Activated CD4-positive, alpha-beta T cell treated with anti-CD3 and anti-CD28 coated beads, Interleukin-2, amount 50 U/mL, for 24 hours (primary cell): ENCODE data around the gene SFT2D2.

Experiments used
- DNase-seq, 2 donors: peaks; one replicate each; pipeline ENCODE4 v3.0.0-alpha.2; 2020; ENCODE audit warnings: low read depth in 1 of 2, low spot score in 1 of 2

Gene SFT2D2

DNA sequence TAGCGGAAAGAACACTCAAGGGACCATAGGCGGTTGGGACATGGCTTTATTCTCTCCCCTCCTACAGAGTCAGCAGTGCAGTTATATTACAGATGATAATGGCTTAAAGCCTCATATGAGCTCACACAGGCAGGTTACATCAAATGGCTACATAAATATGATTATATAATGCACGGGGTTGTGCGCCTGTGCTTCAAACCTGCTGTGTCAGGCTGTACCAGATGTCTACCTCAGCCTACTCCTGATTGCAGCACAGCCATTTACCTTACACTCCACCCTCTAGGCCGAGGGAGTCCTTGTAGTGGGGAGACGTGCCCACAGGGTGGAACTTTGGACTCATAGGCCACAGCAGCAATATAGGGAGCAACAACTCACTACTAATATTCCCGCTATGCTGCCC lies 38.5 kb downstream of the SFT2D2 start:
- DNase-seq = no peak

DNA sequence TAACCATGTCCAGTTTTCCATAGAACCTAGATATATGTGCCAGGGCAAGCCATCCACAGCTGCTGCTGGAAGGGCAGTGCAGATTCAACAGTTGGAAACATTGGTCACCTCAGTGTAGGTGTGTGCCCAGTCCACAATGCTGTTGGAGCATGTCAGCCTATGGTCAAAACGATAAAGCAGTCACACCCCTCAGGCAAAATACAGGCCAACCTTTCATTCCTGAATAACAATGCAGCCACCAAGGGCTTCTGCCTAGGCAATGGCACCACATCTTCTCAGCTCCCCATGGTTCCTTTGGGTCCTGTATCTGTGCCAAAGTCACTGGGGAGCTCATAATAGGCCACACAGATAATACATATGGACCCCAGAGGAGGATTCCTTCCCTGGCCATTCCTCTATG lies 39.8 kb downstream of the SFT2D2 start:
- DNase-seq = no peak

DNA sequence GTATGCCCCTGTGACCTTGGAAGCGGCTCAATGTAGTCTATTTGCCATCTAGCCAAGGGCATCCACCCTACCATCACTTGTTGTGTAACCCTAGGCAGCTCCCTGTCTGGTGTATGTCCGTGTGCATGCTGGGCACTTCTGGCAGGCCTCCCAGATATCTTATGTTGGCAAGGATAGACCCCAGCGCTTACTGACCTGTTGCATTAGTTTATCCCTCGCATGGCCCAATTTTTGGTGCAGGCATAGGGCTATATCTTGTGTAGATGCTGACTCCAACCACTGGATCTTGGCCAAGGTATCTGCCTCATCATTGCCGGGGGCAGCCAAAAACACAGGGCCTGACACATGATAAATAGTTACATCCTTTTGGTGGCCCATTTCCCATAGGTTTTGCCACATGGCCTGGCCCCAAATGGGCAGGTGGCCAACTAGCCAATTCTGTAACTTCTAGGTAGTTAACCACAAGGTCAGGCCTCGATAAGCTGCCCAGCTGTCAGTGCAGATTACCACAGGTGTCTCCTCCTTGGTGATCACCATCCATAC lies 40.9 kb downstream of the SFT2D2 start:
- DNase-seq = no peak

DNA sequence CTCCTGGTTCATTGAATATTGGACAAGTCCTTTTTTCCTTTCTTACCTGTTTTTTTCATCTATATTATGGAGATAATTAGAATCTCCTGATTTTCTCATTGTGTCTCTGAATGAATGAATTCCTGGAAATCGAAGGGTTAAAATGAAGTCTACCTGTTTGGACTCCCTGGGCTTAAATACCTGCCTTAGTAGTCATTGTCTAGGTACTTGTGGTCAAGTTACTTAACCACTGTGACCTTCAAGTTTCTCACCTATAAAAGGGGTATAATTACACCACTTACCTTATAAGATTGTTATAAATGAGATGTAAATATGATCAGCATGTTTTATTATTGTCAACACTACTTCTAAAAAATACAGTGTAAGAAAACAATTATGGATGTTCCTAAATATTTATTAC lies 45.8 kb downstream of the SFT2D2 start:
- DNase-seq = no peak

DNA sequence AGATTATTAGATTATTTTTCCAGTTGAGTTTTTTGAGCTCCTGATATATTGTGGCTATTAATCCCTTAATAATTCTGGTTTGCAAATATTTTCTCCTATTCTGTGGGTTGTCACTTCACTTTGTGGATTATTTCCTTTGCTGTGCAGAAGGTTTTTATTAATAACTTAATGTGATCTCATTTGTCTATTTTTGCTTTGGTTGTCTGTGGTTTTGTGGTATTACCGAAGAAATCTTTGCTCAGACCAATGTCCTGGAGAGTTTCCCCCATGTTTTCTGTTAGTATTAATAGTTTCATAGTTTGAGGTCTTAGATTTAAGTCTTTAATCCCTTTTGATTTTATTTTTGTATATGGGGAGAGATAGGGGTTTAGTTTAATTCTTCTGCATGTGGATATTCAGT lies 47.8 kb downstream of the SFT2D2 start:
- no peak for DNase-seq

DNA sequence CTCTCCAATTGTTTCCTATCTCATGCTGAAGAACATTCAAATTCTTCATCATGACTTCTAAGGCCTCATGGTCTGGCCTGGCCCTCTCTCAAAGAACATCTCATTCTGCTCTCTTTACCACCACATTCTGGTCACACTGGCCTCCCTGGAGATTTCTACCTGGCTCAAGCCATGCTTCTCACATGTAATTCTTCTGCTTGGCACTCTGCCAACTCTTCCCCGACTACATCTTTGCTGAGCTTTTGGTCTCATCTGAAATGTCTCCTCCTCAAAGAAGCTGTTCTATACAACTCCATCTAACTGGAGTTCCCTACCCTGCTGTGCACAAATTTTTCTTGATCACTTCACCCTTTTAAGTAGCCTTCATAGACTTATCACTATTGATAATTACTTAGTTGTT lies 53.4 kb downstream of the SFT2D2 start:
- DNase-seq = no peak

DNA sequence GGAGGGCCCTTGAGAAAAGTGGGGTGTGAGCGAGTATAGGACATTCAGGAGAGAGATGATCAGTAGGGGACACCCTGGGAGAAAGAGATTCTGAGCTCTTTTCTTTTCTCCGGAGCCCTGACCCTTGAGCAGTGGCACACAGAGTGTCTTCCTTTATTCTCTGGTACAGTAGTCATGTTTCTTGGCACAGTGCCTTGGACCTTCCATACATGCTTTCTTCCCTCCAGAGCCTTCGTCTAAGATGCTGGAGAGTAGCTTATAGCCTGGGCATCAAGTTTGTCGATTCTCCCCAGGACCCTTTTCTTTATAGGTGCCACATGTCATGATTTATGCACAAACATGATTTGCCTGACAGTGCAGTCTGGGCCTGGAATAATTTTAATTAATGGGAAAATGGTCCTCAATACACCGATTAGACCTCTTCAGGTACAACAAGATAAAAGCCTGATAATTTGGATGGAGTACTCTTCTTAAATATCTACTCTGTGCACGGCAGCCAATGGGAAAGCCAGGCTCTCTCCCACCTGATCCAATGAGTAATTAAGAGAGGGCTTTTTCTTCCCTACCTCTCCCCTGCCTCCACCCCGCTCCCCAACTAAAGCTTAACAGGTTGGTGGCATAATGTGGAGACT lies 54.6 kb downstream of the SFT2D2 start, which contains the start of gene TBX19:
TSS of gene TBX19 (plus strand) at position 582 of the 632 bp plus-strand sequence. CDS start 214 bp downstream, outside the sequence.
- no peak for DNase-seq

DNA sequence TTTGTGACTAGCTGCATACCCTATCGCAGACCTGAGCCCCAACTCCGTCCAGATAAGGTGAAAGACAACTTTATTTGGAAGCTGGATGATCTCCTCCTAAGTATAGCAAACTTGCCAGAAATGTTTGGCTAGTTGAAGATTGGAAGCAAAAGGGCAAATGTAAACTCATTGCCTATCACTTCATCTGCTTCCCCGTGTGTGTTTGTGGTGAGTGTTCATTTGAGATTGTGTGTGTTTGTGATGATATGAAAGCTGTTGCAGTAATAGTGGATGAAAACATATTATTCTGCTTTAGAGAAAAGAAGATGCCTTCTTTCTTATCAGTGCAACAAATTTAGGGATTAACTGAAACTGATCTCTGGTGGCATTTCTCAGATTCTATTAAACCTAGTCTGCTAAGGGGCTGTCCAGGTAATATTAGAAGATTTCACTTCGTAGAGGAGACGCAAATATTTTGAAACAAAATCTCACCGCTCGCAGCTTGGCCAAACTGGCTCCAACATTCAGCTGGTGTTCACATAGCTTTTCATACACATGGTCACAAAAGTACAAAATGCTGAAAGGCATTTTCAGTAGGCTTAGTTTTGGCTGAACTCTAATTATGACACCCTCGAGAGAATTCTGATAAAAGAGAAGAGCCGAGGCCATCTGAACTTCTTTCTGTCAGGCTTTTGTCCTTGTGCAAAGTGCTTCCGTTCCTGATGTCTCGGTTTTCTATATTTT lies 56.0 kb downstream of the SFT2D2 start:
- no peak for DNase-seq

DNA sequence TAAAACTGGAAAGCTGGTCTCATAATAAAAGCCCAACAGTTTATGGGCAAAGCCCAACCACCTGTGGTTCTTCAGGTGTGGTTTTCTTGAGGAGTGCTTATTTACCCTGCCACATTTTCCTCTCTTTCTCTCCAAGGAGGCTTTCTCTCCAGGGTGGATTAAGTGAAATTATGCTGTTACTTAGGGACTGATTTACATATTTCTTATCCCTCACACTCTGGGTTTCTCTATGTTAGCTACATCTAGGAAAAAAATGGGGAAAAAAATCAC lies 59.7 kb downstream of the SFT2D2 start:
- no peak for DNase-seq

DNA sequence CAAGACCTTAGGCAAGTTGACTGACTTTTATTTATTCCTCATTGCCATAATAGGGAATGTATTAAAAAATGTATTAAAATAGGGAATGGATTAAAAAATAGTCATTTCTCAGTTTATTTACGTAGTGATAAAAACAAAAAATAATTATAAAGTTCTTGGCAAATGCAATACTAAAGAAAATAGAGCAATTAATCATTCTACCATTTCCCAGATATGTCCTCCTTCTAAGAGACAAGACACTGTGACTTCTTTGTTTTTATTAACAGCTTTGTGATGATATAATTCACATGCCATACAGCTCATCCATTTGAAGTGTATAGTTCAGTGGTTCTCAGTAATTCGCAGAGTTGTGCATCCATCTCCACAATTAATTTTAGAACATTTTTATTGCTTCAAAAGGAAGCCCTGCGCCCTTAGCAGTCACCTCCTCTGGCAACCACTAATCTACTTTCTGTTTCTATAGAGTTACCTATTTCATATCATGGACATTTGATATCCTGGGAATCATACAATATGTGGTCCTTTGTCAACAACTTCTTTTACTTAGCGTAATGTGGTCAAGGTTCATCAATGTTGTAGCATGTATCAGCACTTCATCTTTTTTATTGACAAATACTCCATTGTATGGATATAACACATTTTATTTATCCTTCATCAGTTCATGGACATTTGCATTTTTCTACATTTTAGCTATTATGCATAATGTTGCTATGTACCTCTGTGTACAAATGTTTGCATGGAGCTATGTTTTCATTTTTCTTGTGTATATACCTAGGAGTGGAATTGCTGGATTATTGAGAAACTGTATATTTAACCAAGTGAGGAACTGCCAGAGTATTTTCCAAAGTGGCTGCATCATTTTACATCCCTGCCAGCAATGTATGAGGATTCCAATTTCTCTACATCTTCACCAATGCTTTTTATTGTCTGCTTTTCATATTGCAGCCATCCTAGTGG lies 60.4 kb downstream of the SFT2D2 start:
- DNase-seq = no peak

DNA sequence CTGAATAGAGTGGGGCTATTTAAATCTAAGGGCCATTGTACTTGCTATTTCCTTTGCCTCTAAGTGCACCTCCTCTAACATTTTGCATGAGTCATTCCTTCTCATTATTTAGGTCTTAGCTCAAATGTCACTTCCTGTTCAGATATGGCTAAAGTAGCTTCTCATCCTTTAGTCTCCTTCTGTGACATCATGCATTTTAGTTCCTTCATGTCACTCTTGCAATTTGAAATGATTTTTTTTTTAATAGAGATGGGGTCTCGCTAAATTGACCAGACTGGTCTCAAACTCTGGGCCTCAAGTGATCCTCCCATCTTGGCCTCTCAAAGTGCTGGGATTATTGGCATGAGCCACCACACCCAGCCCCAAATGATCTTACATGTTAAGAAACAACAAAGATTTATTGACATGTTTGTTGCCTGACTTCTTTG lies 61.4 kb downstream of the SFT2D2 start:
- no peak for DNase-seq

DNA sequence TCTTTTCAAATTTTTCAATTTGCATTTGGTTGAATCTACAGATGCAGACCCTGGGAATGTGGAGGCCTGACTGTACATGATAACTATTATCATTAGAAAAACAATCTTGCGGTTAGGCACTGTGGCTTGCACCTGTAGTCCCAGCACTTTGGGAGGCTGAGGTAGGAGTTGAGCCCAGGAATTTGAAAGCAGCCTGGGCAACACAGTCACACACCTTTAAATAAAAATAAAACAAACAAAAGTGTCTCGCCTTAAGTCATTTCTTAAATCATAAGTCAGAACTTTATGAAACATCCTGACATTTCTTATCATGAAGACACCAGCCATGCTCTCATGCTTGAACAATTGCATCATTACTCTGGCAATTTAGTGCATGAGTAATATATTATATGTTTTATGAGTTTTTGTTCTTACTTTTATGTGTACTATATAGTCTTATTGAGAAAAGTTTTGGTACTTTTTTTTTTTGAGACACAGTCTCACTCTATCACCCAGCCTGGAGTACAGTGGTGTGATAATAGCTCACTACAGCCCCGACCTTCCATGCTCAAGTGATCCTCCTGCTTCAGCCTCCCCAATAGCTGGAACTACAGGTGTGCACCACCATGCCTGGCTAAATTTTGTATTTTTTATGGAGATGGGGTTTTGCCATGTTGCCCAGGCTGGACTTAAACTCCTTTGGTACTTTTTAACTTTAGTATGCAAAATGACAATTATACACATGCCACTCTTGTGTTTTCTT lies 62.7 kb downstream of the SFT2D2 start:
- no peak for DNase-seq

DNA sequence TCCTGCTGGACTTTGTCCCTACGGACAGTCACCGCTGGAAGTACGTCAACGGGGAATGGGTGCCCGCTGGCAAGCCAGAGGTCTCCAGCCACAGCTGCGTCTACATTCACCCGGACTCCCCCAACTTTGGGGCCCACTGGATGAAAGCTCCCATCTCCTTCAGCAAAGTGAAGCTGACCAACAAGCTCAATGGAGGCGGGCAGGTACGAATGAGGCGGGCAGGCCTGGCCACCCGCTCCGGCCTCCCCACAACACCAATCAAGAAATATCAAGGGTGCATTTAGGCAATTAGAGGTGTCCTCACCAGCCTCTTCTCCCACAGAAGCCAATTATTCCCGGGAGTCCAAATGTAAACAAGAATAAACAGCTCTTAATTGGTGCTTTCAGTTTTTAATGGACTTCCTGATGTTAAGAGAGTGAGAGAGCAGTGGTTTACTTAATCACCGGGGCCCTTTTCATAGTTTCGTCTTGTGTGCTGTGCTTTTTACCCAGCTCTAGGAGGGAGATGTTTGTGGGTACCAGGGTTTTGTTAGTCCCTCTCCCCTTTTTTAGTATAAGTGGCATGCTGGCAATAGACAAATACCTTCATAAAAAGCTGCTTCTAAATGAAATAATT lies 65.5 kb downstream of the SFT2D2 start:
- no peak for DNase-seq

DNA sequence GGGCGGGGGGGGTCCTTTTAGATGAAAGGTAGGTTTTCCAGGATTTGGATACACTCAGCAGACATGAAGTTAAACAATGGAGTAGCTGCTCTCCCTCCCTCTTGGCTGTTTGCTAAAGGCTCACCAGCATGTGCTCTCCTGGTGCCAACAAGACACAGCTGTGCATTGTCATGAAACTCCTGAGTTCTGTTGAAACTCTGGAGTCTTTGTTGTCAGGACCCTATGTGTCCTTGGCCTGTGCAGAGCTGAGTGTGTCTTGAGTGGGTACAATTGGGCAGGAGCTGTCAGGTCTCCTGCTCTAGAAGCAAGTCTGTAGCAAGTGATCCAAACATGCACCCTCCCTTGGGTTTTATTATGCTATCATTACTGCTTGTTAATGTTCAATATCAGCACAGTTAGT lies 67.6 kb downstream of the SFT2D2 start:
- no peak for DNase-seq

DNA sequence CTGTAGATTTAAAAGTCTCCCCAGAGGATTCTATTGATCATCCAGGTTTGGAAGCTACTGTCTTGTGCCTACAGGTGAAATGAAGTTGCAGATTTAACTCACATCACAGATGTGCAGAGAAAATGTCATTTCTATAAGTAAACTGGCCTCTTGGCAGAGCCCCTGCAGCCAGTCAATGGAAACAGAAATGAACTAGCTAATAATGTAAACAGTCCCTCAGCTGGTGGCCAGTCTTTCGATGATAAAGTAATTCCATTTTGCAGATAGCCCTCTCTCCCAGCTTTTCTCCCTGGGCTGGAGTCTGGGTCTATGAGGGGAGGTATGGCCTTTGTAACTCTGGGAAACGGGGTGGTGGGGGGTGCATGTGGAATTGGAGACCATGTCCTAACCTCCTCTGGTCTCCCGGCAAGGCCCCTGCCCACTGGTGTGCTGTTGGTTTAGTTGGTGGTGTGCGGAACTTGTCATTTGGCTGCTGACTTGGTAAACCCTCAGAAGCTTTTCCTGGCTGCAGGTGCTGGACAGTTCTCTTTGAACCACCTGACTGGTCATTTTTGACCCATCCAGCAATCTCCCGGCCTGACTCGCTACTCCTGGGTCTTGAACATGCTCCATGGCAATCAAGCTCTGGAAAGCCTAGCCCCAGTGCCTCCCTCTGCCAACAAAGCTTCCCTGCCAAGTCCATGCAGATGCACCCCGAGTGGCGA lies 69.8 kb downstream of the SFT2D2 start:
- DNase-seq = no peak

DNA sequence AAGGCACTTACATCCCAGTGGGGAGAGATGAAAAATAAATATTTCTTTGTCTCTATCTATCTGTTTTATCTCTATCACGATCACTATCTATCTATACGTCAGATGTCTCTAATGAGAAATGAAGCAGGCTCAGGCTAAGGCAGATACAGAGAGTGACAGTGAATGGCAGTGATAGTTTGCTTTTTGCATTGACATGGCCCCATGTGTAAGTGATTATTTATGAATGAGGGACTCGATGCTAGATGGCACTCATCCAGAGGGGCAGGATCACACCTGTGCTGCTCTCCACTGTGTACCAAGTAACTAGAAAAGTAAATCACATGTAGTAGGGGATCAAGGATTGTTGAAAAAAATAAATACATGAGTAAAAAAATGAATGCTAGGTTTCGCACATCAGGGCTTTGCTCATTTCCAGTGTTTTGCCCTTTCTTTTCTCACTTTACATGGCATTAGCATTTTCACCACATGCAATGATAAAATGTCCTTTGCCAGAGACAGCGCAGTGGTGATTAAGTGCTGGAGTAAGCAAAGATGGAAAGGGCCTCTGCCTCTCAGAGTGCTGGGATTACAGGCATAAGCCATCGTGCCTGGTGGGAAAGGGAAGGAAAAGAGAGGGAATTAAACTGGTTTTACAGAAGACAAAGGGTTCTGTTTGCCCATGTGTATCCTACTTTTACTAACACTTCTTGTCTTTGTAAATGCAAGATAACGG lies 71.4 kb downstream of the SFT2D2 start:
- no peak for DNase-seq

DNA sequence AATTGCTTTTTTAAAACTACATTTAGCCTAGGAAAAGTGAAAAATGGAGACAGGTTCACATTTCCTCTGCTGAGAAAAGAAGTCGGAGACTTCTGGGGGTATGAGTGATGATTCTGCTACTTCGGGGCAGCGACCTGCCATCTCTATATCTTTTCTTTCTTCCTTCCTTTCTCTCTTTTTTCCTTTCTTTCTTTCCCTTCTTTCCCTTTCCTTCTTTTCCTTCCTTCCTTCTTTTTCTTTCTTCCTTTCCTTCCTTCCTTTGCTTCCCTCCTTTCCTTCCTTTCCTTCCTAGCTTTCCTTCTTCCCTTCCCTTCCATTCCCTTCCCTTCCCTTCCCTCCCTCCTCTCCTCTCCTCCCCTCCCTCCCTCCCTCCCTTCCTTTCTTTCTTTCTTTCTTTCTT lies 72.6 kb downstream of the SFT2D2 start:
- DNase-seq = no peak

DNA sequence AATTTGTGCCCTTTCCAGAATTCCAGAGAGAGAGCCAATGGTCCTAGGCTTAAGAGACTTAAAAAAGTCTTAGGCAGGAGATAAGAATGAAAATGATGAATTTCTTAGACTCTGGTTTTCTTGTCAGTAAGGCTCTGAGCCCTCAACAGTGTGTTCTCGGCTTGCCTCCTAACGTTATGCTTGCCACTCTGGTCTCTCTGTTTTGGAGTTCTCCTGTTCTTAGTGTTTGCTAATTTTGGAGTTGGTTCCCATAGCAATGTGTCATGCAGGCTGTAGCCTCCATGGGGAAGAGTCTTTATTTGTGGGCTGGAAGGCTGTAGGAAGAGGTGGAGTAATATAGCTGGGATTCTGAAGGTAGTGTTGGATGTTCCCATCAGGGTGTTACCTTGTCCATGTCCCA lies 74.8 kb downstream of the SFT2D2 start:
- no peak for DNase-seq

DNA sequence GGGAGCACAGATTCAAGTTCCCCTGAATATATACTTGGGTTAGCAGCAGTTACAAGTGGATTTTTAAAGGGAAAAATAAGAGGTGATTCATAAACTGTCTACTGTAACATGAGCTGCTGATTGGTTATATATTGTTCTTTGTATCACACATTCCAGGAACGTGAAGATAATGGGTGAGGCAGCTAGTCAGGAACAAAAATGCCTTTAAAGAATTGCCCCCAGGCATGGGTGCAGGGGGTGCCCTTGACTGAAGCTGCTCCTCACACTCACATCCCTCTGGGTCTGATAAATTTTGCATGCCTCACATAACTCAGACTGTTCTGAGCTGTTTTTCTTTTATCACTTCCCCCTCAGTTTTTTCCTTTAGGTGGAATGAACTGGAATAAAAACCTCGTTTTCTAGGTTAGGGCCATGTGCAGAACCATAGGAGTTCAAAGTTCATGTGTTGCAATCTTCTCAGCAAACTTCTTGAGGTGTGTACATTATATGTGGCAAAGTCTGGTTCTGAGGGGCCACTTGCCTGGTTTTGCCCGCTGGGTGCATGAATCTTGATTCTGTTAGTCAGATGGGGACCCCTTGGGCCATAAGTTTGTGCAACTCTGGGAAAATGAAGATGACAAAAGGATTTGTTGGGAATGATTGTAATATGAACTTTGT lies 76.0 kb downstream of the SFT2D2 start:
- no peak for DNase-seq
